HCT116 (cell line): ENCODE data around the gene SERTAD2. TPM values are rescaled to one million over a fixed set of nuclear protein-coding genes. Genes with fewer than 3 reads are reported as not detected.

Experiments
- ATAC-seq: fragments of 200-7000 bp; cut with Tn5 transposase; 2 replicates; pipeline ENCODE4 v1.9.1; 2020; ENCODE audit warnings: mild to moderate bottlenecking, moderate library complexity
- BruUV-seq: library from RNA; stranded (reverse); fragments of 400-500 nt; replicated peaks from 2 replicates; lab custom pipeline; 2021; lab: Mats Ljungman, UMichigan
- CTCF ChIA-PET: fragments of 300-600 bp; sonication (Branson Sonifier 250); formaldehyde crosslinking; loops from one replicate; lab custom pipeline; 2021; ENCODE audit warnings: antibody characterized with exemption; lab: Charles Lee
- POLR2A ChIA-PET: fragments of 300-600, 350-600 bp; sonication (Branson Sonifier 250); formaldehyde crosslinking; loops from one replicate; lab custom pipeline; 2021; ENCODE audit warnings: antibody characterized with exemption; lab: Charles Lee
- RAD21 ChIA-PET, 2 experiments: fragments of 300-600 bp; sonication (Branson Sonifier 250); formaldehyde crosslinking; loops; one replicate each; lab custom pipeline; 2023; ENCODE audit warnings: low total read pairs in 2 of 2; ENCODE audit not compliant: uncharacterized antibody in 2 of 2, unreplicated experiment in 2 of 2, low non-redundant PET in 1 of 2; lab: Charles Lee
- DNase-seq: peaks from one replicate; pipeline ENCODE4 v3.0.0-alpha.2; 2010; ENCODE audit warnings: low read depth, low spot score
- H2AFZ ChIP-seq: fragments of 200-600 bp; shearing (Covaris generic), sonication (generic); 2 replicates; pipeline ENCODE4 v1.6.1; 2017; ENCODE audit warnings: low read depth, mixed run types, mixed read lengths, antibody characterized with exemption, low read length; ENCODE audit not compliant: poor library complexity, severe bottlenecking
- H3K27ac ChIP-seq: 2 replicates; pipeline ENCODE4 v1.5.1; 2012; ENCODE audit warnings: low read depth, low read length
- H3K27me3 ChIP-seq: fragments of 200-600 bp; sonication (generic); 2 replicates; pipeline ENCODE4 v1.6.1; 2016; ENCODE audit warnings: mixed run types, low read length, mixed read lengths; ENCODE audit not compliant: insufficient read depth
- H3K36me3 ChIP-seq, 2 experiments: fragments of 200-500 bp in 1 of 2; fragments of 200-600 bp in 1 of 2; sonication (Bioruptor generic) in 1 of 2; sonication (generic) in 1 of 2; 2 replicates each; pipeline versions ENCODE4 v1.5.1 to v1.6.1; 2014 to 2016; ENCODE audit warnings: low read length in 2 of 2, inconsistent platforms in 1 of 2, mixed read lengths in 1 of 2, mixed run types in 1 of 2; ENCODE audit not compliant: insufficient read depth in 2 of 2, control insufficient read depth in 1 of 2
- H3K4me1 ChIP-seq, 2 experiments: fragments of 200-600 bp in 1 of 2; sonication (generic) in 1 of 2; 2 replicates each; pipeline versions ENCODE4 v1.5.1 to v1.6.1; 2012 to 2017; ENCODE audit warnings: low read length in 2 of 2, inconsistent platforms in 1 of 2, mild to moderate bottlenecking in 1 of 2, mixed read lengths in 1 of 2, mixed run types in 1 of 2, moderate library complexity in 1 of 2; ENCODE audit not compliant: insufficient read depth in 2 of 2, control insufficient read depth in 1 of 2
- H3K4me2 ChIP-seq: fragments of 200-600 bp; sonication (generic); 2 replicates; pipeline ENCODE4 v1.6.1; 2017; ENCODE audit warnings: mixed run types, low read length, mixed read lengths
- H3K4me3 ChIP-seq, 2 experiments: fragments of 200-600 bp in 1 of 2; sonication (generic) in 1 of 2; replicated peaks in 1 of 2; 2 replicates each; pipeline ENCODE4 v1.5.1; 2011 to 2016; ENCODE audit warnings: low read length in 2 of 2, control low read depth in 1 of 2, low read depth in 1 of 2, mild to moderate bottlenecking in 1 of 2, mixed read lengths in 1 of 2, mixed run types in 1 of 2
- H3K79me2 ChIP-seq: fragments of 200-600 bp; sonication (generic); 2 replicates; pipeline ENCODE4 v1.6.1; 2017; ENCODE audit warnings: mild to moderate bottlenecking, mixed run types, low read length, moderate library complexity, mixed read lengths; ENCODE audit not compliant: insufficient read depth
- H3K9ac ChIP-seq: fragments of 200-600 bp; sonication (generic); 2 replicates; pipeline ENCODE4 v1.6.1; 2016; ENCODE audit warnings: low read length, mixed read lengths
- H3K9me2 ChIP-seq: fragments of 200-600 bp; sonication (generic), shearing (Covaris generic); 2 replicates; pipeline ENCODE4 v1.6.1; 2017; ENCODE audit warnings: mixed run types, mild to moderate bottlenecking, moderate library complexity; ENCODE audit not compliant: insufficient read depth
- H3K9me3 ChIP-seq, 2 experiments: fragments of 200-500 bp in 1 of 2; fragments of 200-600 bp in 1 of 2; sonication (Bioruptor generic) in 1 of 2; sonication (generic) in 1 of 2; 2 replicates each; pipeline ENCODE4 v1.6.1; 2014 to 2017; ENCODE audit warnings: low read length in 2 of 2, mixed read lengths in 2 of 2, inconsistent platforms in 1 of 2, low read depth in 1 of 2, mild to moderate bottlenecking in 1 of 2, mixed run types in 1 of 2, moderate library complexity in 1 of 2; ENCODE audit not compliant: control insufficient read depth in 1 of 2, insufficient read depth in 1 of 2
- H4K20me1 ChIP-seq: fragments of 200-600 bp; sonication (generic), shearing (Covaris generic); 2 replicates; pipeline ENCODE4 v1.6.1; 2017; ENCODE audit warnings: mixed run types, mild to moderate bottlenecking, moderate library complexity; ENCODE audit not compliant: insufficient read depth
- EZH2phosphoT487 ChIP-seq: fragments of 200-600 bp; IDR thresholded peaks from 2 replicates; pipeline ENCODE4 v1.6.1; 2018; ENCODE audit warnings: antibody characterized with exemption, borderline replicate concordance
- FOSL1 ChIP-seq: IDR thresholded peaks from 2 replicates; pipeline ENCODE4 v1.6.1; 2012; ENCODE audit warnings: low read depth
- JUND ChIP-seq: IDR thresholded peaks from 2 replicates; pipeline ENCODE4 v1.6.1; 2012
- POLR2A ChIP-seq: IDR thresholded peaks from 2 replicates; pipeline ENCODE4 v1.7.0; 2011; ENCODE audit warnings: borderline replicate concordance; ENCODE audit not compliant: insufficient read depth, insufficient read length; ENCODE audit errors: extremely low read depth
- SRF ChIP-seq: IDR thresholded peaks from 2 replicates; pipeline ENCODE4 v1.6.1; 2012; ENCODE audit warnings: low read depth
- ZNF274 ChIP-seq: fragments of 200-500 bp; sonication (Bioruptor generic); IDR thresholded peaks from 2 replicates; pipeline ENCODE4 v1.6.1; 2014; ENCODE audit warnings: mild to moderate bottlenecking, low read depth, low read length, inconsistent platforms
- intact Hi-C: fragments of 100-400 bp; cut with micrococcal nuclease; formaldehyde crosslinking; loops from 2 replicates; pipeline ENCODE4 v1.10.0; 2022
- total RNA-seq: library from RNA; stranded (reverse); gene quantifications from one replicate; pipeline ENCODE4 v1.2.1, GENCODE V29; 2021; ENCODE audit not compliant: unreplicated experiment
- TF ChIP-seq, protein P1 (sequence below): IDR thresholded peaks from 2 replicates; pipeline ENCODE4 v1.6.1; 2012; ENCODE audit warnings: low read depth
- TF ChIP-seq, protein P2 (sequence below): IDR thresholded peaks from 2 replicates; pipeline ENCODE4 v1.6.1; 2012
- TF ChIP-seq, protein P3 (sequence below), 3 experiments: fragments of 200-600 bp in 1 of 3; sonication (generic) in 1 of 3; IDR thresholded peaks in 2 of 3; conservative IDR thresholded peaks in 1 of 3; 2 replicates each; pipeline ENCODE4 v1.5.1; 2012 to 2017; ENCODE audit warnings: low read depth in 2 of 3, low read length in 2 of 3, antibody characterized with exemption in 1 of 3, borderline replicate concordance in 1 of 3, control low read depth in 1 of 3, mild to moderate bottlenecking in 1 of 3, mixed read lengths in 1 of 3, mixed run types in 1 of 3, moderate library complexity in 1 of 3; ENCODE audit not compliant: insufficient read depth in 1 of 3

Gene SERTAD2
- total RNA-seq, 1 experiment from 2014 or later: 80.1 TPM

DNA sequence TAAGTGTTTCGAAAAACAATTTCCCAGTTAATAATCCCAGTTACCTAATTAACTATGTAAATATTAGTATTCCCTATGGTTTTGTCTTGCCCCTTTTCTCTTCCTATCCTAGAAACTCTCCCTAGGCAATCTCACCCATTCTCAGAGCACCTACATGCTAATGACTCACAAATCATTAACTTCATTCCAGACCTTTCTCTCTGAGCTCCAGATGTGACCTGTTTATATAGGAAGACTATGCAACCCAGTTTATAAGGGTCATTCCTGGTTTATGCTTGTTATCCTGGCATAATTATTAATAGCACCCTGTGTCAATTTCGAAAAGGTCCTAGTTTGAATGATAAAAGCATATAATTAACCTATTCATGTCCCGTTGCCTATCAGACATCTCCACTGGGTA, 14.8 kb upstream of the SERTAD2 start:
- Histone ChIP-seq H3K4me1 (no peaks in the 10 kb centered on the region), H3K9me2 (no peaks in the 10 kb centered on the region), H3K27ac (no peak overlapping the region), H3K36me3 (no peaks in the 10 kb centered on the region), H3K4me3 (no peak overlapping the region), H3K9ac (no peak overlapping the region), H3K79me2 (no peaks in the 10 kb centered on the region; the same call in none of the 2 replicates), H3K9me3 (no peaks in the 10 kb centered on the region), H4K20me1 (no peaks in the 10 kb centered on the region), H3K27me3 (no peaks in the 10 kb centered on the region), H3K4me2 (no peak overlapping the region), H2AFZ (no peak overlapping the region)
- no TSS peak for BruUV-seq
- intact Hi-C loops: no loop called here
- ChIA-PET CTCF (no interaction called here), POLR2A (interaction anchor here (2.1 kb wide), 1 partner anchor 15 kb away, joined by 6 read pairs; the partner anchor contains the start of gene SERTAD2), RAD21 (no interaction called here)
- DNase-seq (no peak), ATAC-seq (no peak)
- TF ChIP-seq, protein P1, sequence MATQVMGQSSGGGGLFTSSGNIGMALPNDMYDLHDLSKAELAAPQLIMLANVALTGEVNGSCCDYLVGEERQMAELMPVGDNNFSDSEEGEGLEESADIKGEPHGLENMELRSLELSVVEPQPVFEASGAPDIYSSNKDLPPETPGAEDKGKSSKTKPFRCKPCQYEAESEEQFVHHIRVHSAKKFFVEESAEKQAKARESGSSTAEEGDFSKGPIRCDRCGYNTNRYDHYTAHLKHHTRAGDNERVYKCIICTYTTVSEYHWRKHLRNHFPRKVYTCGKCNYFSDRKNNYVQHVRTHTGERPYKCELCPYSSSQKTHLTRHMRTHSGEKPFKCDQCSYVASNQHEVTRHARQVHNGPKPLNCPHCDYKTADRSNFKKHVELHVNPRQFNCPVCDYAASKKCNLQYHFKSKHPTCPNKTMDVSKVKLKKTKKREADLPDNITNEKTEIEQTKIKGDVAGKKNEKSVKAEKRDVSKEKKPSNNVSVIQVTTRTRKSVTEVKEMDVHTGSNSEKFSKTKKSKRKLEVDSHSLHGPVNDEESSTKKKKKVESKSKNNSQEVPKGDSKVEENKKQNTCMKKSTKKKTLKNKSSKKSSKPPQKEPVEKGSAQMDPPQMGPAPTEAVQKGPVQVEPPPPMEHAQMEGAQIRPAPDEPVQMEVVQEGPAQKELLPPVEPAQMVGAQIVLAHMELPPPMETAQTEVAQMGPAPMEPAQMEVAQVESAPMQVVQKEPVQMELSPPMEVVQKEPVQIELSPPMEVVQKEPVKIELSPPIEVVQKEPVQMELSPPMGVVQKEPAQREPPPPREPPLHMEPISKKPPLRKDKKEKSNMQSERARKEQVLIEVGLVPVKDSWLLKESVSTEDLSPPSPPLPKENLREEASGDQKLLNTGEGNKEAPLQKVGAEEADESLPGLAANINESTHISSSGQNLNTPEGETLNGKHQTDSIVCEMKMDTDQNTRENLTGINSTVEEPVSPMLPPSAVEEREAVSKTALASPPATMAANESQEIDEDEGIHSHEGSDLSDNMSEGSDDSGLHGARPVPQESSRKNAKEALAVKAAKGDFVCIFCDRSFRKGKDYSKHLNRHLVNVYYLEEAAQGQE: no peak
- TF ChIP-seq, protein P2, sequence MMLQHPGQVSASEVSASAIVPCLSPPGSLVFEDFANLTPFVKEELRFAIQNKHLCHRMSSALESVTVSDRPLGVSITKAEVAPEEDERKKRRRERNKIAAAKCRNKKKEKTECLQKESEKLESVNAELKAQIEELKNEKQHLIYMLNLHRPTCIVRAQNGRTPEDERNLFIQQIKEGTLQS: no peak
- TF ChIP-seq FOSL1: no peak
- no peak for TF ChIP-seq EZH2phosphoT487
- TF ChIP-seq, protein P3, sequence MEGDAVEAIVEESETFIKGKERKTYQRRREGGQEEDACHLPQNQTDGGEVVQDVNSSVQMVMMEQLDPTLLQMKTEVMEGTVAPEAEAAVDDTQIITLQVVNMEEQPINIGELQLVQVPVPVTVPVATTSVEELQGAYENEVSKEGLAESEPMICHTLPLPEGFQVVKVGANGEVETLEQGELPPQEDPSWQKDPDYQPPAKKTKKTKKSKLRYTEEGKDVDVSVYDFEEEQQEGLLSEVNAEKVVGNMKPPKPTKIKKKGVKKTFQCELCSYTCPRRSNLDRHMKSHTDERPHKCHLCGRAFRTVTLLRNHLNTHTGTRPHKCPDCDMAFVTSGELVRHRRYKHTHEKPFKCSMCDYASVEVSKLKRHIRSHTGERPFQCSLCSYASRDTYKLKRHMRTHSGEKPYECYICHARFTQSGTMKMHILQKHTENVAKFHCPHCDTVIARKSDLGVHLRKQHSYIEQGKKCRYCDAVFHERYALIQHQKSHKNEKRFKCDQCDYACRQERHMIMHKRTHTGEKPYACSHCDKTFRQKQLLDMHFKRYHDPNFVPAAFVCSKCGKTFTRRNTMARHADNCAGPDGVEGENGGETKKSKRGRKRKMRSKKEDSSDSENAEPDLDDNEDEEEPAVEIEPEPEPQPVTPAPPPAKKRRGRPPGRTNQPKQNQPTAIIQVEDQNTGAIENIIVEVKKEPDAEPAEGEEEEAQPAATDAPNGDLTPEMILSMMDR (IDR thresholded peaks at IDR 0.05 in 2 of 3, conservative IDR thresholded peaks at IDR 0.05 in 1 of 3; ENCODE audit: borderline replicate concordance in 1 of 3, insufficient read depth in 1 of 3, low read depth in 2 of 3, low read length in 2 of 3): no peak
- no peak for TF ChIP-seq ZNF274
- TF ChIP-seq JUND: no peak
- no peak for TF ChIP-seq SRF
- no peak for TF ChIP-seq POLR2A
